SK-N-SH (cell line): ENCODE measurements around the gene LTF. TPM values are rescaled to one million over a fixed set of nuclear protein-coding genes. Genes with fewer than 3 reads are reported as not detected.

Experiments used
- CTCF ChIA-PET: fragments of 300-600, 350-600 bp; formaldehyde crosslinking; extraction: SDS; loops from one replicate; lab custom pipeline; 2021; lab: Yijun Ruan, JAX
- POLR2A ChIA-PET: fragments of 350-600 bp; sonication (Branson Sonifier 250); formaldehyde crosslinking; extraction: SDS; loops from one replicate; lab custom pipeline; 2020; ENCODE audit warnings: antibody characterized with exemption, inconsistent platforms; lab: Yijun Ruan, JAX
- DNase-seq: peaks from one replicate; pipeline ENCODE4 v3.0.0; 2012
- H2AFZ ChIP-seq: fragments of 200-600 bp; sonication (generic); 2 replicates; pipeline ENCODE4 v1.8.1; 2016; ENCODE audit warnings: antibody characterized with exemption, mild to moderate bottlenecking, low read depth
- H3F3A ChIP-seq: fragments of 200-600 bp; sonication (generic); replicated peaks from 2 replicates; pipeline ENCODE3; 2016; ENCODE audit warnings: antibody characterized with exemption, mild to moderate bottlenecking; ENCODE audit not compliant: insufficient read depth
- H3K27ac ChIP-seq, 2 experiments: fragments of 200-500 bp in 1 of 2; fragments of 200-600 bp in 1 of 2; sonication (Bioruptor generic) in 1 of 2; sonication (generic), shearing (Covaris generic) in 1 of 2; 2 replicates each; pipeline versions ENCODE4 v1.5.1 to v1.6.1; 2014 to 2016; ENCODE audit warnings: low read depth in 2 of 2, inconsistent platforms in 1 of 2, low read length in 1 of 2, mild to moderate bottlenecking in 1 of 2, mixed read lengths in 1 of 2
- H3K27me3 ChIP-seq: fragments of 200-600 bp; sonication (generic), shearing (Covaris generic); 2 replicates; pipeline ENCODE4 v1.6.1; 2016; ENCODE audit warnings: mixed run types; ENCODE audit not compliant: insufficient read depth
- H3K36me3 ChIP-seq, 2 experiments: fragments of 200-500 bp in 1 of 2; fragments of 200-600 bp in 1 of 2; sonication (Bioruptor generic) in 1 of 2; sonication (generic) in 1 of 2; replicated peaks in 1 of 2; 2 replicates each; pipeline versions ENCODE3 to v1.5.1; 2014 to 2016; ENCODE audit warnings: low read length in 1 of 2, mild to moderate bottlenecking in 1 of 2; ENCODE audit not compliant: insufficient read depth in 2 of 2, control insufficient read depth in 1 of 2
- H3K4me1 ChIP-seq, 2 experiments: fragments of 200-500 bp in 1 of 2; fragments of 200-600 bp in 1 of 2; sonication (Bioruptor generic) in 1 of 2; sonication (generic), shearing (Covaris generic) in 1 of 2; 2 replicates each; pipeline versions ENCODE4 v1.5.1 to v1.6.1; 2014 to 2016; ENCODE audit warnings: low read depth in 1 of 2, low read length in 1 of 2, mixed run types in 1 of 2; ENCODE audit not compliant: insufficient read depth in 2 of 2, control insufficient read depth in 1 of 2
- H3K4me2 ChIP-seq: fragments of 200-600 bp; sonication (generic), shearing (Covaris generic); 2 replicates; pipeline ENCODE4 v1.6.1; 2017; ENCODE audit warnings: mixed run types
- H3K4me3 ChIP-seq, 2 experiments: fragments of 200-500 bp in 1 of 2; fragments of 200-600 bp in 1 of 2; sonication (Bioruptor generic) in 1 of 2; sonication (generic), shearing (Covaris generic) in 1 of 2; 2 replicates each; pipeline versions ENCODE4 v1.5.1 to v1.8.1; 2014 to 2016; ENCODE audit warnings: low read depth in 2 of 2, inconsistent platforms in 1 of 2, low read length in 1 of 2, mild to moderate bottlenecking in 1 of 2, mixed read lengths in 1 of 2, moderate library complexity in 1 of 2
- H3K79me2 ChIP-seq: fragments of 200-600 bp; sonication (generic); 2 replicates; pipeline ENCODE4 v1.8.1; 2017; ENCODE audit warnings: mild to moderate bottlenecking; ENCODE audit not compliant: insufficient read depth
- H3K9ac ChIP-seq: fragments of 200-600 bp; sonication (generic); 2 replicates; pipeline ENCODE4 v1.6.1; 2017; ENCODE audit warnings: mixed run types
- H3K9me2 ChIP-seq: fragments of 200-600 bp; sonication (generic); 2 replicates; pipeline ENCODE4 v1.6.1; 2017; ENCODE audit warnings: mixed run types
- H3K9me3 ChIP-seq: fragments of 200-600 bp; sonication (generic); 2 replicates; pipeline ENCODE4 v1.6.1; 2017; ENCODE audit warnings: mixed run types, mild to moderate bottlenecking, moderate library complexity
- H4K20me1 ChIP-seq: fragments of 200-600 bp; sonication (generic); 2 replicates; pipeline ENCODE4 v1.6.1; 2017; ENCODE audit warnings: mild to moderate bottlenecking, mixed run types; ENCODE audit not compliant: insufficient read depth
- CHD2 ChIP-seq: fragments of 150-350 bp; IDR thresholded peaks from 2 replicates; pipeline ENCODE4 v1.6.1; 2018; ENCODE audit warnings: low read length; ENCODE audit not compliant: partially characterized antibody
- EZH2phosphoT487 ChIP-seq: fragments of 200-600 bp; sonication (generic); IDR thresholded peaks from 2 replicates; pipeline ENCODE4 v1.6.1; 2017; ENCODE audit warnings: low read depth, mixed run types, mild to moderate bottlenecking, antibody characterized with exemption, moderate library complexity, borderline replicate concordance
- FOXJ3 ChIP-seq: sonication (generic); formaldehyde crosslinking; IDR thresholded peaks from 2 replicates; pipeline ENCODE4 v1.5.1; 2020; ENCODE audit warnings: mild to moderate bottlenecking, missing genetic modification reagents
- FOXM1 ChIP-seq: IDR thresholded peaks from 2 replicates; pipeline ENCODE4 v1.4.0; 2012; ENCODE audit warnings: low read depth, mild to moderate bottlenecking
- MEF2A ChIP-seq: IDR thresholded peaks from 2 replicates; pipeline ENCODE4 v1.4.0; 2012; ENCODE audit warnings: low read depth, borderline replicate concordance
- MXI1 ChIP-seq: IDR thresholded peaks from 2 replicates; pipeline ENCODE4 v1.6.1; 2012; ENCODE audit warnings: mild to moderate bottlenecking, low read depth, low read length, improper control_type of control experiment
- NFIC ChIP-seq: IDR thresholded peaks from 2 replicates; pipeline ENCODE4 v1.4.0; 2012; ENCODE audit warnings: borderline replicate concordance
- NRF1 ChIP-seq: IDR thresholded peaks from 2 replicates; pipeline ENCODE4 v1.6.1; 2012; ENCODE audit warnings: low read depth, mild to moderate bottlenecking, low read length
- POLR2AphosphoS5 ChIP-seq: IDR thresholded peaks from 2 replicates; pipeline ENCODE4 v1.6.1; 2012; ENCODE audit warnings: low read depth, low read length
- RAD21 ChIP-seq: IDR thresholded peaks from 2 replicates; pipeline ENCODE4 v1.6.1; 2012; ENCODE audit warnings: mild to moderate bottlenecking, low read length
- RCOR1 ChIP-seq: fragments of 150-350 bp; IDR thresholded peaks from 2 replicates; pipeline ENCODE4 v1.6.1; 2017; ENCODE audit warnings: antibody characterized with exemption, low read length
- RXRA ChIP-seq: IDR thresholded peaks from 2 replicates; pipeline ENCODE4 v1.4.0; 2012; ENCODE audit warnings: low read depth, mild to moderate bottlenecking, borderline replicate concordance
- SMC3 ChIP-seq: IDR thresholded peaks from 2 replicates; pipeline ENCODE4 v1.6.1; 2012; ENCODE audit warnings: low read depth, low read length, improper control_type of control experiment
- WGBS: methylation state at CpG from one replicate; pipeline ENCODE4 v1.1.6; 2017; ENCODE audit warnings: low lambda C conversion rate; 5-methylcytosine and 5-hydroxymethylcytosine counted together
- polyA plus RNA-seq, 3 experiments: library from polyadenylated mRNA; depleted of rRNA; stranded (reverse); fragments of >200 nt; gene quantifications; 2 replicates each; pipeline ENCODE4 v1.2.3, GENCODE V29; 2012
- TF ChIP-seq, protein P1 (sequence below): IDR thresholded peaks from 2 replicates; pipeline ENCODE4 v1.4.0; 2012; ENCODE audit warnings: low read depth, borderline replicate concordance
- TF ChIP-seq, protein P2 (sequence below): IDR thresholded peaks from 2 replicates; pipeline ENCODE4; 2012
- TF ChIP-seq, protein P3 (sequence below): fragments of 200-600 bp; sonication (generic); IDR thresholded peaks from 2 replicates; pipeline ENCODE4 v1.6.1; 2017; ENCODE audit warnings: antibody characterized with exemption, mild to moderate bottlenecking, moderate library complexity
- TF ChIP-seq, protein P4 (sequence below): IDR thresholded peaks from 2 replicates; pipeline ENCODE4 v1.4.0; 2012; ENCODE audit warnings: low read depth, borderline replicate concordance
- TF ChIP-seq, protein P5 (sequence below): IDR thresholded peaks from 2 replicates; pipeline ENCODE4 v1.4.0; 2012; ENCODE audit warnings: low read depth

The LTF gene
- polyA plus RNA-seq, 1 of the 3 experiments (the other 2 are of a cell fraction): not detected

DNA sequence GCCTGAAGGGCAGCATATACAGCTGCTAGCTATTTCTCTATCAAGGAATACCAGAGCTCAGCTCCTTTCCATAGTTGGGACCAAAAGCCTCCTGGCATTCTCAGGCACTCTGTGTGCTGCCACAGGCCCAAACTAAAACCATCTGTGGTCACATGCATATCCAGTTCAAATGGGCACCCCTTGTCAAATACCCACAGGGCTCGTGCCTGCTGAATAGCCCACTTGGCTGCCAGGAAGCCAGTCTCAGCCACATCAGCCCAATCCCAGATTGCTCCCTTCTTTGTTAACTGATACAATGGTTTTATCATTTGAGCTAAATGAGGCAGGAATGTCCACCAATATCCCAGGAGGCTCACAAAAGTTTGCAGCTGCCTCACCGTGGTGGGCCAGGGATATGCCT is 43.8 kb downstream of the LTF start:
- TF ChIP-seq MXI1 (no peak), FOXJ3 (CRISPR knock-in tag) (no peak)
- TF ChIP-seq, protein P1, sequence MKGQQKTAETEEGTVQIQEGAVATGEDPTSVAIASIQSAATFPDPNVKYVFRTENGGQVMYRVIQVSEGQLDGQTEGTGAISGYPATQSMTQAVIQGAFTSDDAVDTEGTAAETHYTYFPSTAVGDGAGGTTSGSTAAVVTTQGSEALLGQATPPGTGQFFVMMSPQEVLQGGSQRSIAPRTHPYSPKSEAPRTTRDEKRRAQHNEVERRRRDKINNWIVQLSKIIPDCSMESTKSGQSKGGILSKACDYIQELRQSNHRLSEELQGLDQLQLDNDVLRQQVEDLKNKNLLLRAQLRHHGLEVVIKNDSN: no peak
- H3K9ac ChIP-seq: no peak overlapping the region
- no peaks in the 10 kb centered on the region for H4K20me1 ChIP-seq
- H3K4me3 ChIP-seq: no peak overlapping the region
- peaks cover 0 to 4% of the 10 kb centered on the region in 2 experiments; a peak in 1 of 4 replicates for H3K4me1 ChIP-seq
- H2AFZ ChIP-seq: no peak overlapping the region
- WGBS: 0% methylated on average over 1 of the region's 2 CpGs
- H3K9me2 ChIP-seq: no peaks in the 10 kb centered on the region
- H3K27me3 ChIP-seq: no peaks in the 10 kb centered on the region; the same call in 1 of the 2 replicates
- ChIA-PET CTCF (interaction anchor here (0.6 kb wide), 1 partner anchor 1039 kb away, joined by 3 read pairs; no protein-coding TSS in a partner anchor), POLR2A (no interaction called here)
- H3K27ac ChIP-seq: no peak overlapping the region
- H3K79me2 ChIP-seq: no peaks in the 10 kb centered on the region
- H3K9me3 ChIP-seq: no peaks in the 10 kb centered on the region
- no peaks in the 10 kb centered on the region for H3F3A ChIP-seq
- no peak overlapping the region for H3K4me2 ChIP-seq
- H3K36me3 ChIP-seq: no peaks in the 10 kb centered on the region
- DNase-seq: no peak

DNA sequence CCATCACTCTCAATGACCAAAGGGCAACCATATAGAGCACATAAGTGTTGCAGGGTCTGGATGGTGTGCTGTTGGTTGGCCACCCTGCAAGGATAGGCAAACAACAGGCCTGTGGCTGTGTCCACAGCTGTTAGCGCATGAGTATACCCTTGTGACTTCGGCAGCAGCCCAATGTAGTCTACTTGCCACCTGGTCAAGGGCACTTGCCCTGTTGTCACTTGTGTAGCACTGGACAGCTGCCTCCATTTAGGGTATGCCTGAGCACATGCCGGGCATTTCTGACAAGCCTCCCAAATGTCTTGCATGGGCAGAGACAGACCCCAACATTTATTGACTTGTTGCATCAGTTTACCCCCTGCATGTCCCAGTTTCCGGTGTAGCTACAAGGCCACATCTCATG is 44.9 kb downstream of the LTF start:
- Histone ChIP-seq H3K4me2 (no peak overlapping the region), H3K9me3 (no peaks in the 10 kb centered on the region), H3K27me3 (no peaks in the 10 kb centered on the region; the same call in 1 of the 2 replicates), H3K9me2 (no peaks in the 10 kb centered on the region), H3K4me3 (no peak overlapping the region), H4K20me1 (no peaks in the 10 kb centered on the region), H3K27ac (no peak overlapping the region), H3K9ac (no peak overlapping the region), H3K36me3 (no peaks in the 10 kb centered on the region), H2AFZ (no peak overlapping the region), H3K4me1 (peaks cover 0 to 4% of the 10 kb centered on the region in 2 experiments; a peak in 1 of 4 replicates), H3K79me2 (no peaks in the 10 kb centered on the region), H3F3A (no peaks in the 10 kb centered on the region)
- CTCF ChIA-PET: no interaction called here
- no CpG with 5 or more reads among the region's 4 CpGs for WGBS
- POLR2A ChIA-PET: no interaction called here
- DNase-seq: no peak
- no peak for TF ChIP-seq FOXM1
- TF ChIP-seq, protein P2, sequence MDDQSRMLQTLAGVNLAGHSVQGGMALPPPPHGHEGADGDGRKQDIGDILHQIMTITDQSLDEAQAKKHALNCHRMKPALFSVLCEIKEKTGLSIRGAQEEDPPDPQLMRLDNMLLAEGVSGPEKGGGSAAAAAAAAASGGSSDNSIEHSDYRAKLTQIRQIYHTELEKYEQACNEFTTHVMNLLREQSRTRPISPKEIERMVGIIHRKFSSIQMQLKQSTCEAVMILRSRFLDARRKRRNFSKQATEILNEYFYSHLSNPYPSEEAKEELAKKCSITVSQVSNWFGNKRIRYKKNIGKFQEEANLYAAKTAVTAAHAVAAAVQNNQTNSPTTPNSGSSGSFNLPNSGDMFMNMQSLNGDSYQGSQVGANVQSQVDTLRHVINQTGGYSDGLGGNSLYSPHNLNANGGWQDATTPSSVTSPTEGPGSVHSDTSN: no peak
- no peak for TF ChIP-seq MEF2A
- TF ChIP-seq NFIC: no peak
- TF ChIP-seq, protein P1: no peak
- TF ChIP-seq, protein P3, sequence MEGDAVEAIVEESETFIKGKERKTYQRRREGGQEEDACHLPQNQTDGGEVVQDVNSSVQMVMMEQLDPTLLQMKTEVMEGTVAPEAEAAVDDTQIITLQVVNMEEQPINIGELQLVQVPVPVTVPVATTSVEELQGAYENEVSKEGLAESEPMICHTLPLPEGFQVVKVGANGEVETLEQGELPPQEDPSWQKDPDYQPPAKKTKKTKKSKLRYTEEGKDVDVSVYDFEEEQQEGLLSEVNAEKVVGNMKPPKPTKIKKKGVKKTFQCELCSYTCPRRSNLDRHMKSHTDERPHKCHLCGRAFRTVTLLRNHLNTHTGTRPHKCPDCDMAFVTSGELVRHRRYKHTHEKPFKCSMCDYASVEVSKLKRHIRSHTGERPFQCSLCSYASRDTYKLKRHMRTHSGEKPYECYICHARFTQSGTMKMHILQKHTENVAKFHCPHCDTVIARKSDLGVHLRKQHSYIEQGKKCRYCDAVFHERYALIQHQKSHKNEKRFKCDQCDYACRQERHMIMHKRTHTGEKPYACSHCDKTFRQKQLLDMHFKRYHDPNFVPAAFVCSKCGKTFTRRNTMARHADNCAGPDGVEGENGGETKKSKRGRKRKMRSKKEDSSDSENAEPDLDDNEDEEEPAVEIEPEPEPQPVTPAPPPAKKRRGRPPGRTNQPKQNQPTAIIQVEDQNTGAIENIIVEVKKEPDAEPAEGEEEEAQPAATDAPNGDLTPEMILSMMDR: no peak
- no peak for TF ChIP-seq CHD2
- no peak for TF ChIP-seq RXRA
- TF ChIP-seq, protein P4, sequence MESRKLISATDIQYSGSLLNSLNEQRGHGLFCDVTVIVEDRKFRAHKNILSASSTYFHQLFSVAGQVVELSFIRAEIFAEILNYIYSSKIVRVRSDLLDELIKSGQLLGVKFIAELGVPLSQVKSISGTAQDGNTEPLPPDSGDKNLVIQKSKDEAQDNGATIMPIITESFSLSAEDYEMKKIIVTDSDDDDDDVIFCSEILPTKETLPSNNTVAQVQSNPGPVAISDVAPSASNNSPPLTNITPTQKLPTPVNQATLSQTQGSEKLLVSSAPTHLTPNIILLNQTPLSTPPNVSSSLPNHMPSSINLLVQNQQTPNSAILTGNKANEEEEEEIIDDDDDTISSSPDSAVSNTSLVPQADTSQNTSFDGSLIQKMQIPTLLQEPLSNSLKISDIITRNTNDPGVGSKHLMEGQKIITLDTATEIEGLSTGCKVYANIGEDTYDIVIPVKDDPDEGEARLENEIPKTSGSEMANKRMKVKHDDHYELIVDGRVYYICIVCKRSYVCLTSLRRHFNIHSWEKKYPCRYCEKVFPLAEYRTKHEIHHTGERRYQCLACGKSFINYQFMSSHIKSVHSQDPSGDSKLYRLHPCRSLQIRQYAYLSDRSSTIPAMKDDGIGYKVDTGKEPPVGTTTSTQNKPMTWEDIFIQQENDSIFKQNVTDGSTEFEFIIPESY: no peak
- TF ChIP-seq RAD21: no peak
- TF ChIP-seq EZH2phosphoT487: no peak
- TF ChIP-seq RCOR1: no peak
- TF ChIP-seq, protein P5, sequence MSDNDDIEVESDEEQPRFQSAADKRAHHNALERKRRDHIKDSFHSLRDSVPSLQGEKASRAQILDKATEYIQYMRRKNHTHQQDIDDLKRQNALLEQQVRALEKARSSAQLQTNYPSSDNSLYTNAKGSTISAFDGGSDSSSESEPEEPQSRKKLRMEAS: no peak
- TF ChIP-seq POLR2AphosphoS5: no peak
- TF ChIP-seq NRF1: no peak
- TF ChIP-seq SMC3: no peak
